Measurements from ENCODE around the gene SMIM7. TPM values are rescaled to one million over a fixed set of nuclear protein-coding genes. Genes with fewer than 3 reads are reported as not detected.
"Not testable (repeated sequence)": the region's sequence is repeated elsewhere in the genome, so short reads cannot be mapped to it uniquely, and the experiment has no call there.

SMIM7 gene
- polyA plus RNA-seq, 4 donors = 59.9 to 95.7 (median 75.8) TPM

DNA sequence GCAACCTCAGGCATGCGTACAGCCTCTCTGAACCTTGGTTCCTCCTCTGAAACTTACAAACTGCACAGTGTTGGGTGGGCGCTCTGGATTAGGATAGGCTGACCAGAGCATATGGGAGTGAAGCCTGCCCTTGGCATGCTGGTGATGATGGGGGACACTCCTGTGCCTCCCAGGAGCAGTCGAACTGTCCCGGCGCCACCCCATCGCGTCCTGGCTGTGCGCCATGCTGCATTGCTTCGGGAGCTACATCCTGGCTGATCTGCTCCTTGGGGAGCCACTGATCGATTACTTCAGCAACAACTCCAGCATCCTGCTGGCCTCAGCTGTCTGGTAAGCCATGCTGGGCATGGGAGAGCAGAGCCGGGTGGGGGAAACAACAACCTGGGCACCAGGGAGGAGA is 19.9 kb upstream of the SMIM7 start:
- Histone ChIP-seq H3K27ac (ENCODE audit: low read depth in 1 of 3, low read length in 2 of 3) (no peak overlapping the region), H3K27me3 (ENCODE audit: control insufficient read depth in 3 of 3, insufficient read depth in 3 of 3, low read length in 3 of 3) (no peaks in the 10 kb centered on the region), H3K4me1 (ENCODE audit: control insufficient read depth in 3 of 3, insufficient read depth in 2 of 3, low read depth in 1 of 3, low read length in 2 of 3) (no peaks in the 10 kb centered on the region), H3K4me3 (ENCODE audit: low read depth in 1 of 3, low read length in 3 of 3) (no peak overlapping the region), H3K36me3 (ENCODE audit: control insufficient read depth in 3 of 3, insufficient read depth in 2 of 3, low read depth in 1 of 3, low read length in 3 of 3) (peaks cover 0 to 13% (median 0%) of the 10 kb centered on the region in 3 donors), H3K9me3 (ENCODE audit: control insufficient read depth in 2 of 2, insufficient read depth in 1 of 2, low read depth in 1 of 2, low read length in 1 of 2) (peaks cover 0 to 14% of the 10 kb centered on the region in 2 donors)
- FAIRE-seq = no peak
- no peak for DNase-seq
- 94 to 99% (median 96%) methylated on average over 10 to 11 of the region's 11 CpGs for WGBS, 3 donors

DNA sequence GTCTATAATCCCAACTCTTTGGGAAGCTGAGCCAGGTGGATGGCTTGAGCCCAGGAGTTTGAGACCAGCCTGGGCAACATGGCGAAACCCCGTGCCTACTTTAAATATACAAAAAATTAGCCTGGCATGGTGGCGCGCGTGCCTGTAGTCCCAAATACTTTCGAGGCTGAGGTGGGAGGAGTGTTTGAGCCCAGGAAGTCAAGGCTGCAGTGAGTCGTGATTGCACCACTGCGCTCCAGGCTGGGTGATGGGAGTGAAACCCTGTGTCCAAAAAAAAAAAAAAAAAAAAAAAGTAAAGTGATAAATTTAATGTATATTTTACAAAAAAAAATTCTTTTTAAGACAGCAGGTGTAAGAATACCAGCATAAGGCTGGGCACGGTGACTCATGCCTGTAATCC is 18.6 kb upstream of the SMIM7 start:
- peaks cover 0 to 14% of the 10 kb centered on the region in 2 donors for H3K9me3 ChIP-seq (ENCODE audit: control insufficient read depth in 2 of 2, insufficient read depth in 1 of 2, low read depth in 1 of 2, low read length in 1 of 2)
- H3K4me3 ChIP-seq (ENCODE audit: low read depth in 1 of 3, low read length in 3 of 3) = no peak overlapping the region
- no peaks in the 10 kb centered on the region for H3K27me3 ChIP-seq (ENCODE audit: control insufficient read depth in 3 of 3, insufficient read depth in 3 of 3, low read length in 3 of 3)
- DNase-seq (no peak), FAIRE-seq (no peak)
- H3K27ac ChIP-seq (ENCODE audit: low read depth in 1 of 3, low read length in 2 of 3) = no peak overlapping the region
- H3K4me1 ChIP-seq (ENCODE audit: control insufficient read depth in 3 of 3, insufficient read depth in 2 of 3, low read depth in 1 of 3, low read length in 2 of 3) = no peaks in the 10 kb centered on the region
- 95 to 96% (median 96%) methylated on average over 9 of the region's 9 CpGs for WGBS, 3 donors
- H3K36me3 ChIP-seq (ENCODE audit: control insufficient read depth in 3 of 3, insufficient read depth in 2 of 3, low read depth in 1 of 3, low read length in 3 of 3) = peaks cover 0 to 13% (median 0%) of the 10 kb centered on the region in 3 donors

DNA sequence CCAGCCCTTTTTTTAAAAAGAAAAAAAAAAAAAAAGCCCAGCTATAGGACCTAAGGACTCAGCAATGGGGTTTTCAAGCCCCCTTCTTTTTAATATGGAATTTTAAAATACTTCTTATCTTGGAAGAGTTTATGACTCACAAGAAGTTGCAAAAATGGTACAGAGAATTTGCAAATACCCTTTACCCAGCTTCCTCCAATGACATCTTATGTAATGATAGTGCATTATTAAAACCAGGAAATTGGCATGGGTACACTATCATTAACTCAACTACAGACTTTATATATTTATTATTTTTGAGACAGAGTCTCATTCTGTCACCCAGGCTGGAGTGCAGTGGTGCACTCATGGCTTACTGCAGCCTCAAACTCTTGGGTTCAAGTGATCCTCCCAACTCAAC is 17.1 kb upstream of the SMIM7 start:
- no peak overlapping the region for H3K27ac ChIP-seq (ENCODE audit: low read depth in 1 of 3, low read length in 2 of 3)
- H3K27me3 ChIP-seq (ENCODE audit: control insufficient read depth in 3 of 3, insufficient read depth in 3 of 3, low read length in 3 of 3) = no peaks in the 10 kb centered on the region
- H3K9me3 ChIP-seq (ENCODE audit: control insufficient read depth in 2 of 2, insufficient read depth in 1 of 2, low read depth in 1 of 2, low read length in 1 of 2) = peaks cover 0 to 13% of the 10 kb centered on the region in 2 donors
- DNase-seq = no peak
- H3K4me1 ChIP-seq (ENCODE audit: control insufficient read depth in 3 of 3, insufficient read depth in 2 of 3, low read depth in 1 of 3, low read length in 2 of 3) = no peaks in the 10 kb centered on the region
- peaks cover 0 to 9% (median 0%) of the 10 kb centered on the region in 3 donors for H3K36me3 ChIP-seq (ENCODE audit: control insufficient read depth in 3 of 3, insufficient read depth in 2 of 3, low read depth in 1 of 3, low read length in 3 of 3)
- FAIRE-seq = no peak
- H3K4me3 ChIP-seq (ENCODE audit: low read depth in 1 of 3, low read length in 3 of 3) = no peak overlapping the region

DNA sequence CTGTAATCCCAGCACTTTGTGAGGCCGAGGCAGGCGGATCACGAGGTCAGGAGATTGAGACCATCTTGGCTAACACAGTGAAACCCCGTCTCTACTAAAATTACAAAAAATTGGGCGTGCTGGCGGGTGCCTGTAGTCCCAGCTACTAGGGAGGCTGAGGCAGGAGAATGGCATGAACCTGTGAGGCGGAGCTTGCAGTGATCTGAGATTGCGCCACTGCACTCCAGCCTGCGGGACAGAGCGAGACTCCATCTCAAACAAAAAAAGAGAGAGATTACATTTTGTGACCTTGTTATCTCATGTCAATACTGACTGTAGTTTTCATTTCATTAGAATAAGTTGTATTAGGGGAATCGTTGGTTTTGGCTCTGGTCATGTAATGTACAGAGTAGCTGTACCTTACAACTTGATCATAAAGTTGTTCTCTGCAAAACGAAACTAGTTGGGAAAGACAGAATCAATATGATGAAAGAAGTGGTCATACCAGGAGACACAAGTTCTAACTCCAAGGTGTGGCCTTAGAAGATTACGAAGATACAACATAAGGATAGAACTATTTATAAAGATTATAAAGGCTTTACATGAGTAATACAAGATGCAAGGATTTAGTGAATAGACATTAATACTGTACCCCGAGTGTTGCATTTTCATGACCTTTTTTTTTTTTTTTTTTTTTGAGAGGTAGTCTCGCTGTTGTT is 16.3 kb upstream of the SMIM7 start:
- no peaks in the 10 kb centered on the region for H3K4me1 ChIP-seq (ENCODE audit: control insufficient read depth in 3 of 3, insufficient read depth in 2 of 3, low read depth in 1 of 3, low read length in 2 of 3)
- peaks cover 0 to 6% of the 10 kb centered on the region in 2 donors for H3K9me3 ChIP-seq (ENCODE audit: control insufficient read depth in 2 of 2, insufficient read depth in 1 of 2, low read depth in 1 of 2, low read length in 1 of 2)
- 79 to 87% (median 87%) methylated on average over 15 of the region's 15 CpGs for WGBS, 3 donors
- H3K27ac ChIP-seq (ENCODE audit: low read depth in 1 of 3, low read length in 2 of 3) = no peak overlapping the region
- no peaks in the 10 kb centered on the region for H3K27me3 ChIP-seq (ENCODE audit: control insufficient read depth in 3 of 3, insufficient read depth in 3 of 3, low read length in 3 of 3)
- FAIRE-seq (no peak), DNase-seq (peak in 1 of 2 donors; percentile 33)
- peaks cover 0 to 8% (median 0%) of the 10 kb centered on the region in 3 donors for H3K36me3 ChIP-seq (ENCODE audit: control insufficient read depth in 3 of 3, insufficient read depth in 2 of 3, low read depth in 1 of 3, low read length in 3 of 3)
- H3K4me3 ChIP-seq (ENCODE audit: low read depth in 1 of 3, low read length in 3 of 3) = no peak overlapping the region

DNA sequence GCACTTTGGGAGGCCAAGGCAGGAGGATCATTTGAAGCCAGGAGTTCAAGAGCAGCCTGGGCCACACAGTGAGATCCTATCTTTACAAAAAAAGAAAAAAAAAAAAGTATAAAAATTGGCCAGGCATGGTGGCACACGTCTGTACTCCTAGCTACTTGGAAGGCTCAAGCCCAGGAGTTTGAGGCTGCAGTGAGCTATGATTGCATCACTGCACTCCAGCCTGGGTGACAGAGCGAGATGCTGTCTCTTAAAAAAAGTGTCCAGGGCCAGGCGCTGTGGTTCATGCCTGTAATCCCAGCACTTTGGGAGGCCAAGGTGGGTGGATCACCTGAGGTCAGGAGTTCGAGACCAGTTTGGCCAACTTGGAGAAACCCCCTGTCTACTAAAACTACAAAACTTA is 13.9 kb upstream of the SMIM7 start:
- 89 to 92% (median 92%) methylated on average over 4 of the region's 4 CpGs for WGBS, 3 donors
- not testable (repeated sequence) for H3K36me3 ChIP-seq (ENCODE audit: control insufficient read depth in 3 of 3, insufficient read depth in 2 of 3, low read depth in 1 of 3, low read length in 3 of 3); FAIRE-seq; H3K27ac ChIP-seq (ENCODE audit: low read depth in 1 of 3, low read length in 2 of 3); H3K27me3 ChIP-seq (ENCODE audit: control insufficient read depth in 3 of 3, insufficient read depth in 3 of 3, low read length in 3 of 3); H3K4me1 ChIP-seq (ENCODE audit: control insufficient read depth in 3 of 3, insufficient read depth in 2 of 3, low read depth in 1 of 3, low read length in 2 of 3); H3K4me3 ChIP-seq (ENCODE audit: low read depth in 1 of 3, low read length in 3 of 3); H3K9me3 ChIP-seq (ENCODE audit: control insufficient read depth in 2 of 2, insufficient read depth in 1 of 2, low read depth in 1 of 2, low read length in 1 of 2); DNase-seq

DNA sequence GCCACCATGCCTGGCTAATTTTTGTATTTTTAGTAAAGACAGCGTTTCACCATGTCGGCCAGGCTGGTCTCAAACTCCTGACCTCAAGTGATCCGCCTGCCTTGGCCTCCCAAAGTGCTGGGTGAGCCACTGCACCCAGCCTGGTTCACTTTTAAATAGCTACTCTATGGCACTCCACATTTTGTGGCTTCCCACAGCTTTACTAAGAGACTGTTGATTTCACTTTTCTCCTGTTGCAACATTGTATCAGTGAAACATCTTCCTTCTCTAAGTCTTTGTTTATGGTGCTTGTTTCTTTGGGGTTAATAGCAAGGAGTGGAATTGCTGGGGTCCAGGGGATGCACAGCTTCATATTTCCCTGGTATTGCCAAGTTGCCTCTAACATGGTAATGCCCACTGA is 13.3 kb upstream of the SMIM7 start:
- no peaks in the 10 kb centered on the region for H3K27me3 ChIP-seq (ENCODE audit: control insufficient read depth in 3 of 3, insufficient read depth in 3 of 3, low read length in 3 of 3)
- no peak overlapping the region for H3K4me3 ChIP-seq (ENCODE audit: low read depth in 1 of 3, low read length in 3 of 3)
- H3K4me1 ChIP-seq (ENCODE audit: control insufficient read depth in 3 of 3, insufficient read depth in 2 of 3, low read depth in 1 of 3, low read length in 2 of 3) = no peaks in the 10 kb centered on the region
- DNase-seq = no peak
- WGBS, 3 donors = 82 to 90% (median 86%) methylated on average over 3 of the region's 3 CpGs
- no peaks in the 10 kb centered on the region for H3K9me3 ChIP-seq (ENCODE audit: control insufficient read depth in 2 of 2, insufficient read depth in 1 of 2, low read depth in 1 of 2, low read length in 1 of 2)
- FAIRE-seq = no peak
- no peaks in the 10 kb centered on the region for H3K36me3 ChIP-seq (ENCODE audit: control insufficient read depth in 3 of 3, insufficient read depth in 2 of 3, low read depth in 1 of 3, low read length in 3 of 3)
- no peak overlapping the region for H3K27ac ChIP-seq (ENCODE audit: low read depth in 1 of 3, low read length in 2 of 3)

DNA sequence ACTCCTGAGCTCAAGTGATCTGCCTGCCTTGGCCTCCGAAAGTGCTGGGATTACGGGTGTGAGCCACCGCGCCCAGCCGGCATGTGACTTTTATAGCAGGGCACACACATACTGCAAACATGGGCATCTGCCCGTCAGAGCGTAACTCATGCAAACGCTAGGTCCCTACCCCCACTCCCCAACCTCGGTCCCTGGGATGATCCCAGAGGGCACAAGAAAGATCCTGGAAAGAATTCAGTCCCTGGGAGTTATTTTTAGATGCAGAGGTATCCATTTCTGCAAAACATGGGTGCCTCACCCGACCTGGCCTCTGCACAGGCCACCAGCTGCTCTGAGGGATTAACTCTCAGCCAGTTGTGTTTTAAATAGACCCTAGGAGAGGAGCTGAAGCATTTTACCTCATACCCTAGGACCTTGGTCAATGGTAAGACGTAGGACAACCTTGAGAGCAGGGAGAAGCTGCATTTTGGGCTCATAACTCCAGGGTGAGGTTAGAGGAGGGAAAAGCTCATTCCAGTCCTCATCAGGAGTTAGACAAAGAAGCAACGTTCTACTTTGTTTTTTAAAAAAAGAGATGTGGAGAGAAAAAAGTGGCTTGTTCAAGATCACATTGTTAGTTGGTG is 11.8 kb upstream of the SMIM7 start:
- H3K4me3 ChIP-seq (ENCODE audit: low read depth in 1 of 3, low read length in 3 of 3) = no peak overlapping the region
- H3K4me1 ChIP-seq (ENCODE audit: control insufficient read depth in 3 of 3, insufficient read depth in 2 of 3, low read depth in 1 of 3, low read length in 2 of 3) = no peaks in the 10 kb centered on the region
- DNase-seq (no peak), FAIRE-seq (no peak)
- 74 to 79% (median 78%) methylated on average over 12 of the region's 12 CpGs for WGBS, 3 donors
- no peak overlapping the region for H3K27ac ChIP-seq (ENCODE audit: low read depth in 1 of 3, low read length in 2 of 3)
- H3K36me3 ChIP-seq (ENCODE audit: control insufficient read depth in 3 of 3, insufficient read depth in 2 of 3, low read depth in 1 of 3, low read length in 3 of 3) = no peaks in the 10 kb centered on the region
- no peaks in the 10 kb centered on the region for H3K27me3 ChIP-seq (ENCODE audit: control insufficient read depth in 3 of 3, insufficient read depth in 3 of 3, low read length in 3 of 3)
- H3K9me3 ChIP-seq (ENCODE audit: control insufficient read depth in 2 of 2, insufficient read depth in 1 of 2, low read depth in 1 of 2, low read length in 1 of 2) = no peaks in the 10 kb centered on the region

- Histone ChIP-seq H3K4me3 (ENCODE audit: low read depth in 1 of 3, low read length in 3 of 3) (no peak overlapping the region), H3K4me1 (ENCODE audit: control insufficient read depth in 3 of 3, insufficient read depth in 2 of 3, low read depth in 1 of 3, low read length in 2 of 3) (no peaks in the 10 kb centered on the region), H3K9me3 (ENCODE audit: control insufficient read depth in 2 of 2, insufficient read depth in 1 of 2, low read depth in 1 of 2, low read length in 1 of 2) (no peaks in the 10 kb centered on the region), H3K27ac (ENCODE audit: low read depth in 1 of 3, low read length in 2 of 3) (no peak overlapping the region), H3K27me3 (ENCODE audit: control insufficient read depth in 3 of 3, insufficient read depth in 3 of 3, low read length in 3 of 3) (no peaks in the 10 kb centered on the region), H3K36me3 (ENCODE audit: control insufficient read depth in 3 of 3, insufficient read depth in 2 of 3, low read depth in 1 of 3, low read length in 3 of 3) (no peaks in the 10 kb centered on the region)
- DNase-seq (no peak), FAIRE-seq (no peak)
- 92 to 96% (median 95%) methylated on average over 13 of the region's 13 CpGs for WGBS, 3 donors
Measured at GRCh38 chr19:16670291-16670690, 10.3 kb upstream of the SMIM7 start.

- H3K4me1 ChIP-seq (ENCODE audit: control insufficient read depth in 3 of 3, insufficient read depth in 2 of 3, low read depth in 1 of 3, low read length in 2 of 3); H3K27me3 ChIP-seq (ENCODE audit: control insufficient read depth in 3 of 3, insufficient read depth in 3 of 3, low read length in 3 of 3); H3K4me3 ChIP-seq (ENCODE audit: low read depth in 1 of 3, low read length in 3 of 3); H3K36me3 ChIP-seq (ENCODE audit: control insufficient read depth in 3 of 3, insufficient read depth in 2 of 3, low read depth in 1 of 3, low read length in 3 of 3); H3K27ac ChIP-seq (ENCODE audit: low read depth in 1 of 3, low read length in 2 of 3); H3K9me3 ChIP-seq (ENCODE audit: control insufficient read depth in 2 of 2, insufficient read depth in 1 of 2, low read depth in 1 of 2, low read length in 1 of 2); FAIRE-seq; DNase-seq: not testable (repeated sequence)
- 93 to 96% (median 93%) methylated on average over 4 of the region's 4 CpGs for WGBS, 3 donors
Measured at GRCh38 chr19:16668702-16669101, 8.8 kb upstream of the SMIM7 start.

All from small intestine (tissue), 7 donors.